Stimulated activated CD8-positive, alpha-beta memory T cell treated with anti-CD3 and anti-CD28 coated beads, Interleukin-7, amount 100 ng/mL, for 1 hour (primary cell): Measurements from ENCODE around the gene PAPPA.

Experiments
- DNase-seq, 2 donors: peaks; one replicate each; pipeline ENCODE4 v3.0.0-alpha.2; 2020; ENCODE audit warnings: low read depth in 2 of 2

The PAPPA gene, protein sequence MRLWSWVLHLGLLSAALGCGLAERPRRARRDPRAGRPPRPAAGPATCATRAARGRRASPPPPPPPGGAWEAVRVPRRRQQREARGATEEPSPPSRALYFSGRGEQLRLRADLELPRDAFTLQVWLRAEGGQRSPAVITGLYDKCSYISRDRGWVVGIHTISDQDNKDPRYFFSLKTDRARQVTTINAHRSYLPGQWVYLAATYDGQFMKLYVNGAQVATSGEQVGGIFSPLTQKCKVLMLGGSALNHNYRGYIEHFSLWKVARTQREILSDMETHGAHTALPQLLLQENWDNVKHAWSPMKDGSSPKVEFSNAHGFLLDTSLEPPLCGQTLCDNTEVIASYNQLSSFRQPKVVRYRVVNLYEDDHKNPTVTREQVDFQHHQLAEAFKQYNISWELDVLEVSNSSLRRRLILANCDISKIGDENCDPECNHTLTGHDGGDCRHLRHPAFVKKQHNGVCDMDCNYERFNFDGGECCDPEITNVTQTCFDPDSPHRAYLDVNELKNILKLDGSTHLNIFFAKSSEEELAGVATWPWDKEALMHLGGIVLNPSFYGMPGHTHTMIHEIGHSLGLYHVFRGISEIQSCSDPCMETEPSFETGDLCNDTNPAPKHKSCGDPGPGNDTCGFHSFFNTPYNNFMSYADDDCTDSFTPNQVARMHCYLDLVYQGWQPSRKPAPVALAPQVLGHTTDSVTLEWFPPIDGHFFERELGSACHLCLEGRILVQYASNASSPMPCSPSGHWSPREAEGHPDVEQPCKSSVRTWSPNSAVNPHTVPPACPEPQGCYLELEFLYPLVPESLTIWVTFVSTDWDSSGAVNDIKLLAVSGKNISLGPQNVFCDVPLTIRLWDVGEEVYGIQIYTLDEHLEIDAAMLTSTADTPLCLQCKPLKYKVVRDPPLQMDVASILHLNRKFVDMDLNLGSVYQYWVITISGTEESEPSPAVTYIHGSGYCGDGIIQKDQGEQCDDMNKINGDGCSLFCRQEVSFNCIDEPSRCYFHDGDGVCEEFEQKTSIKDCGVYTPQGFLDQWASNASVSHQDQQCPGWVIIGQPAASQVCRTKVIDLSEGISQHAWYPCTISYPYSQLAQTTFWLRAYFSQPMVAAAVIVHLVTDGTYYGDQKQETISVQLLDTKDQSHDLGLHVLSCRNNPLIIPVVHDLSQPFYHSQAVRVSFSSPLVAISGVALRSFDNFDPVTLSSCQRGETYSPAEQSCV (N-terminal part only)

GRCh38 chr9:116153765-116154333 lies at the start of gene PAPPA:
TSS of gene PAPPA (plus strand) at chr9:116153791. CDS start at chr9:116154173, 382 bp downstream.
- no peak for DNase-seq

- DNase-seq, result no peak
Measured at GRCh38 chr9:116103976-116104820, 49.4 kb upstream of the PAPPA start.

DNA sequence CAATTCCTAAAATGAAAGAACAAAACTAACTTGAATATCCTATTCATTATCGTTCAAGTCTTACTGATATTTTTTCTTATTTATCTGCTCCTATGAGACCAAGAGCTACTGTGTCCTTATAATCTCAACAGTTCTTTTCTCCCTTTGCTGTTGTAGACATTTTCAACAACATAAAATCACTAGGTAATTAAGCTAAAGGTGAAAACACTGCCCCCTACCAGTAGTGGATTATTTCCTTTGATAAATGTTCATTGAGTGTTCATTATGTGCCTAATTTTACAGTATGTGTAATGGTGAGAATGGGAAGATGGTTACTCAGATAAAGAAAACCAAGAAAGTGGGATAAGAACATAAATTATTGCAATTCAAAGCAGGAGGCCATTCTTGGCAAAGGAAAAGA lies 41.4 kb upstream of the PAPPA start:
- DNase-seq, result no peak

GRCh38 chr9:116115761-116116353 lies 37.7 kb upstream of the PAPPA start:
- DNase-seq, result no peak

GRCh38 chr9:116116393-116116792 lies 37.2 kb upstream of the PAPPA start:
- DNase-seq, result no peak

- DNase-seq, result no peak
Measured at GRCh38 chr9:116123171-116123570, 30.4 kb upstream of the PAPPA start.

DNA sequence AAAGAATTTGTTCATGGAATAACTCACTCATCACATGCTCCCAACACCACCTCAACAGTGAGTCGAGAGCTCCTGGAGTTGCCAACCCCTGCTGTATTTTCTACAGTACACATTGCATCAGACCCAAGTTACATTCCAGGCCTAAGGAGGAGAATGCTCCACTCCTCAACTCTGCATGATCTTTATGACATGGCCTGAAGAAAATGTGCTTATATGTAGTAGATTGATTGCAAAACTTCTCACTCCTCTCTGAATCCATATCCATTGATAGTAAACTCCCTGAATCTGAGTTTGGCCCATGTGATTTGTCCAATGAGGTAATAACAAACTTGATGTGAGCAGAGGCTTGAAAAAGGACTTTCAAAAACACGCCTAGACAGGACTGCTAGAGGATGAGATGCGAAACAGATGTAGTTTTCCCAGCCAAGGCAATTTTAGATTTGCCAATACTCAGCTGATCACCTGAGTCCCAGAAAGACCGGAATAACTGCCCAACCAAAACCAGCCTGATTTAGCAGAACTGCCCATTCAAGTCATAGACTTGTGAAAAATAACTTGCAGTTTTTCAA lies 29.0 kb upstream of the PAPPA start:
- DNase-seq, result no peak

DNA sequence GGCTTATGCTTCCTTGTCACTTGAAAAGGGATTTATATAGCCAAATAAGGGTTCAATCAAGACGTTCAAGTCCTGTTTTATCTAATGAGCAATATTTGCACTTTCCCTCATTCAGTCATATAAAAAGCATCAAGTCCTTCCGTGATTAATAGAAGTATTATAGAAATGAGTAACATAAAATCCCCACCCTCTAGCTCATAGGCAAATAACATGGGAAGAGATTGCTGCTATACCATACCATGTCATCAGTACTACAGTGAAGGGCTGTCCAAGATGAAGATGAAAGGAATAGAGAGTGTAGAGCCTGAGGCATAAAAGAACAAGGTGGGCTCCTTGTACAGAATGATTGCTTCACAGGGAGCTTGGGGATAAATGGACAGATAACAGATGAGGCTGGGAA lies 20.4 kb upstream of the PAPPA start:
- DNase-seq, result no peak

- DNase-seq, result no peak
Measured at GRCh38 chr9:116134975-116135374, 18.6 kb upstream of the PAPPA start.

DNA sequence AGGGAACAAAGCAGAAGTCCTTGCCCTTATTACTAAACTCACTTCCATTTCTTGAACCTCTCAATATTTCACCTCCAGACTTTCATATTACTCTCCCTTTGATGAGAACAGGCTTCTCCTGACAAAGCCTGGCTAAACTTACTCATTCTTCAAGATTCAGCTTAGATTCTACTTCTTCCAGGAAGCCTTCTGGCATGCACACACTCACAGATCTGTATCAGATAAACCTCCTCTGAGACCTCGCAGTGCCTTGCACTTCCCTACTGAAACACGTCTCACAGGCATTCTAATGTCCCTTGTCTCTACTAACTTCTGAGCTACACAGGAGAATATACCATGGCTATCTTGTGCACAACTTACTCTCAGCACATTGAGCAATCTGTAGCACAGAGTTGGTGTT lies 16.6 kb upstream of the PAPPA start:
- DNase-seq, result no peak

GRCh38 chr9:116137581-116137980 lies 16.0 kb upstream of the PAPPA start:
- DNase-seq, result no peak

DNA sequence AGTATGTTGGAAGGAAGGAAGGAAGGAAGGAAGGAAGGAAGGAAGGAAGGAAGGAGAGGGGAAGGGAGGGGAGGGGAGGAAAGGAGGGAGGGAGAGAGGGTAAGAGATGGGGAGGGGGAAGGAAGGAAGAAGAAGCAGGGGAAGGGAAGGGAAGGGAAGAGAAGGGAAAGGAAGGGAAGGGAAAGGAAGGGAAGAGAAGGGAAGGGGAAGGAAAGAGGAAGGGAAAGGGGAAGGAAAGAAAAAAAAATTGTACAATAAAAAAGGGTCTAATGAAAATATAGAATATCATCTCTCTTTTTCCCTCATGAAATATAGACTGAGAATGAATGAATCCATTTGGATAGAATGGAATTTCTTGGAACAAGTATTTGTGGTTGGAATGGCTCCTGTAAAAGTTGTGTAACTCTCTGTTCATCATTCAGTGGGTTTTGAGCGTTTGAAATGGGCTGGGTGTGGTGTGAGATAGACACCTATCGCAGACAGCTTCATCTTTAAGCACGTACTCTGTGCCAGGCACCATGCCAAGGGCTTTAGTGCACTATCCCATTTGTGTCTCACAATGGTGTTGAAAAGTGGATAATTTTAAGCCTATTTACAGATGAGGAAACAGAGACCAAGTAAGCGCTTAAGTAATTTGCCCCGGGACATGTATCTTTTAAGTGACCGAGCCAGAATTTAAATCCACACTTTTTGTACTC lies 11.6 kb upstream of the PAPPA start:
- no peak for DNase-seq

GRCh38 chr9:116142706-116143492 lies 10.7 kb upstream of the PAPPA start:
- no peak for DNase-seq

- no peak for DNase-seq
Measured at GRCh38 chr9:116144038-116144437, 9.6 kb upstream of the PAPPA start.

DNA sequence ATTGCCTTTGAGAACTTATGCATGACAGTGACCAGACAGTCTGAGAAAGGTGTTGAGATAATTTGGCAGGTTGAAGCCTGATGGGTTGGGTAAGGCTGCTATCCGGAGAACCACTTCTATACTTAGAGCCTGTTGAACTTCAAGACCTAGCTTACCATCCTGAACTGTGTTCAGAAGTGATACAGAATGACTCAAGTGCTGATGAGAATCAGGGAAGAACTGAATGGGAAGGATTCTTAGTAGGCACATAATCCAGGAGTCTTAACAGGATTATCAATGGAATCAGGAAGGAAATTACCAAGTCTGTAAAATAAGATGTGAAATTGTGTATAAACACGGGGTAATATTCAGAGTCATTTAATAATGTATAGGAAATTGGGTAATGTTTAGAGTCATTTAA lies 9.0 kb upstream of the PAPPA start:
- no peak for DNase-seq

DNA sequence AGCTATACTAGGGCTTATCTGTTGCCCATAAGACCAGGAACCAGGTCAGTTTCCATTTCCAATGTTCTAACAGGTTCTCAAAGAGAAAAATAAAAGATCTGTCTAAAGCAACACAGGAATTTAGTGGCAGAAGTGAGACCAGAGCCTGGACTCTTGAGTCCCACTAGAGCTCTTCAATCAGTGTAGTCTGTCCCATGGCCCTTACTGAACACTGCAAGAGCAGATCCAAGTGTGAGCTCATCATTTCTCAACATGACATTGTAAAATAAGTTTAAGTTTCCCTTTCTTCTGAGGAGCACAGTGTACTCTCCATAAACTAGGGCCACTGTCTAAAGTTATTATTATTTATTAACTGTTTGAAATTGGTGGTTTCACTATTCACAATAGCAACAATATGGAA lies 8.6 kb upstream of the PAPPA start:
- no peak for DNase-seq

- DNase-seq, result no peak
Measured at GRCh38 chr9:116147821-116148220, 5.8 kb upstream of the PAPPA start.

DNA sequence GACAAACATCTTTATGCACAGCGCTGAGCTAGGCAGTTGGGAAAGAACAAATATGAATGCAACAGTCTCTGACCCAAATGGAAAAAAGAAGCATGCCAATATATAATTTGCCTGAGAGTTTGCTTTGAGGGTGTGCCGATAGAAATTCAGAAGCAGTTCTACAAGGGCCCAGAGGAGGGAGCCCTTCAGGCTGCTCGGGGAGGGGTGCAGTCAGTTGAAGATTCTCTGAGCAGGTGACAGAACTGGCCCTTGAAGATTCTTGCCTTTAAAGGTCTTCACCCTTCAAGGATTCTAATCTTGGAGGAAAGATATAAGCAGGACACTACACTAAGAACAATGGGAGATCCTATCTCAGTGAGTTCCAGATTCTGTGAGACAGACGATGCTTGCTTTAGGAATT lies 3.7 kb upstream of the PAPPA start:
- DNase-seq, result no peak

DNA sequence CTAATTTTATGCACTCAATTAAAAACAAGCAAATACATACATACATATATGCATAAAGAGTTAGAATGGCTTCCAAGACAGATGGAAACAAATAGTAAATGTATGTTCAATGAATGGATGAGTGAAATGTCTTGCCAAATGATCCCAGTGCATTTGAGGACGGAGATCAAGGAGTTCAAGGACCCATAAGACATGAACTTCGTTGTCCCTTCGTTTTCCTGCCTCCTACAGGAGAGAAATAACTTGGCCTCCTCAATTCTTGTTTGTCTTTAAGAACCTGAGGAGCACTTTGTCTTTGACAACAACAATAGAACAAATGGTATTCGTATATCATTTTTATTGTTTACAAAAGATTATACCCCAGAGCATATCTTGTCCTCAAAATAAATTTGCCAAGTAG lies 2.4 kb upstream of the PAPPA start:
- no peak for DNase-seq
